Breast epithelium (tissue), 3 donors: ENCODE results near the gene ABTB2.

Source experiments
- CTCF ChIP-seq, 3 donors: fragments of 450-650 bp; IDR thresholded peaks; one replicate each; pipeline ENCODE4 v1.5.1; 2016 to 2017; ENCODE audit warnings: antibody characterized with exemption in 3 of 3, mild to moderate bottlenecking in 3 of 3, moderate library complexity in 3 of 3
- POLR2A ChIP-seq: fragments of 450-650 bp; IDR thresholded peaks from one replicate; pipeline ENCODE4 v1.6.1; 2016; ENCODE audit warnings: antibody characterized with exemption, mild to moderate bottlenecking, moderate library complexity
- POLR2AphosphoS5 ChIP-seq, 3 donors: sonication (generic); formaldehyde crosslinking; IDR thresholded peaks; one replicate each; pipeline ENCODE4 v1.6.1; 2017; ENCODE audit warnings: antibody characterized with exemption in 3 of 3

GRCh38 chr11:34351687-34352469 lies 5.9 kb downstream of the ABTB2 start:
- TF ChIP-seq CTCF (IDR thresholded peaks at IDR 0.05), result no peak
- no peak for TF ChIP-seq POLR2AphosphoS5 (IDR thresholded peaks at IDR 0.05)
- no peak for TF ChIP-seq POLR2A
